ENCODE measurements around the gene DCAF7.

DCAF7 gene

GRCh38 chr17:63549946-63550816 is at the start of gene DCAF7:
Gene DCAF7 (plus strand): TSS chr17:63550477. CDS start chr17:63550678, 201 bp downstream.
- no peak for TF ChIP-seq CTCF (IDR thresholded peaks at IDR 0.05; ENCODE audit: low read depth, low read length)
- peak within 1 kb of the TSS; percentile 82 for H3K4me3 ChIP-seq (ENCODE audit: low read depth, low read length)

GRCh38 chr17:63500543-63501390 is 49.5 kb upstream of the DCAF7 start:
- no peak overlapping the region for H3K4me3 ChIP-seq (ENCODE audit: low read depth, low read length)

GRCh38 chr17:63503341-63503705 is 47.0 kb upstream of the DCAF7 start:
- no peak overlapping the region for H3K4me3 ChIP-seq (ENCODE audit: low read depth, low read length)
- TF ChIP-seq CTCF (IDR thresholded peaks at IDR 0.05; ENCODE audit: low read depth, low read length), result no peak

More at GRCh38 chr17:63500543-63501390, 49.5 kb upstream of the DCAF7 start:
- no peak for TF ChIP-seq CTCF (IDR thresholded peaks at IDR 0.05; ENCODE audit: low read depth, low read length)

DNA sequence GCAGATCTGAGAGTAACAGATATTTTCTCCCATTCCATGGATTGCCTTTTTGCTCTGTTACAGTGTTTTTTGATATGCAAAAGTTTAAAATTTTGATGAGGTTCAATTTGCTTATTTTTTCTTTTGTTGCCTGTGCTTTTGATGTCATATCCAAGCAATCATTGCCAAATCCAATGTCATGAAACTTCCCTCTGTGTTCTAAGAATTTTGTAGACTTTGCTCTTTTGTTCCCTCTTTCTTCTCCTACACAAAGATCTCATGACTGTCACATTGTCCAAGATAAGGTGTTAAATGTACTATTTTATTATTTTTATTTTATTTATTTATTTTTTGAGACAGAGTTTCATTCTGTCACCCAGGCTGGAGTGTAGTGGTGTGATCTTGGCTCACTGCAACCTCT is 46.0 kb upstream of the DCAF7 start:
- TF ChIP-seq CTCF (IDR thresholded peaks at IDR 0.05; ENCODE audit: low read depth, low read length), result no peak
- H3K4me3 ChIP-seq (ENCODE audit: low read depth, low read length), result no peak overlapping the region

- TF ChIP-seq CTCF (IDR thresholded peaks at IDR 0.05; ENCODE audit: low read depth, low read length), result no peak
- H3K4me3 ChIP-seq (ENCODE audit: low read depth, low read length), result no peak overlapping the region
Observed at GRCh38 chr17:63505341-63505740, 44.9 kb upstream of the DCAF7 start.

GRCh38 chr17:63506627-63507026 is 43.6 kb upstream of the DCAF7 start:
- no peak for TF ChIP-seq CTCF (IDR thresholded peaks at IDR 0.05; ENCODE audit: low read depth, low read length)
- no peak overlapping the region for H3K4me3 ChIP-seq (ENCODE audit: low read depth, low read length)

DNA sequence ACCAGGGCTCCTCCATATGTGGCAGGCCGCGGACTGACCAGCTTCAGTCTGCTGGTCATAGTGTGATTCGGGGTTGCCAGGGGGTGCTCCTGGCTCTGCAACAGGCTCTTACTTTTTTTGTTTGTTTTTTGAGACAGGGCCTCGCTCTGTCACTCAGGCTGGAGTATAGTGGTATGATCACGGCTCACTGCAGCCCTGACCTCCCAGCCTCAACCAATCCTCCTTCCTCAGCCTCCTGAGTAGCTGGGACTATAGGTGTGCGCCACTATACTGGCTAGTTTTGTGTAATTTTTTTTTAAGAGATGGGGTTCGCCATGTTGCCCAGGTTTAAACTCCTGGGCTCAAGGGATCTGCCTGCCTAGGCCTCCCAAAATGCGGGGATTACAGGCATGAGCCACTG is 38.9 kb upstream of the DCAF7 start:
- no peak for TF ChIP-seq CTCF (IDR thresholded peaks at IDR 0.05; ENCODE audit: low read depth, low read length)
- H3K4me3 ChIP-seq (ENCODE audit: low read depth, low read length), result no peak overlapping the region

Data from WI38 (cell line).